ENCODE data around the gene UQCR11. TPM values are rescaled to one million over a fixed set of nuclear protein-coding genes. Genes with fewer than 3 reads are reported as not detected.

The UQCR11 gene
- polyA plus RNA-seq, 3 donors: 55.6 to 731 (median 659) TPM

DNA sequence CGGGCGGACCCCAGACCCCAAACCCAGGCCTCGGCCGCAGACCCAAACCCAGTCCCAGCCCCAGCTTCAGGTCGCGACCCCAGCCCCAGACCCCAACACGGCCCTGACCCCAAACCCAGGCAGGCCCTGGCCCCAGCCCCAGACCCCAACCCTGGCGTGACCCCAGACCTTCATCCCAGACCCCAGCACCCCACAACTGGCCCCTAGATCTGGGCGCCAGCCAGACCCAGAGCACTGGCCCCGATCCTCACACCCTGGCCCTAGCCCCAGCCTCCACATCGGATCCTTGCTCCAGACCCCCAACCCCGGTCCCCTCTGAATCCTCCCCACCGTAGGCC, 20.1 kb downstream of the UQCR11 start:
- no peak for TF ChIP-seq CTCF (IDR thresholded peaks at IDR 0.05)
- no peaks in the 10 kb centered on the region for H3K9me3 ChIP-seq (replicated peaks in 1 of 2; ENCODE audit: control insufficient read depth in 1 of 2, insufficient read depth in 1 of 2, low read length in 2 of 2)
- H3K9ac ChIP-seq (ENCODE audit: insufficient read depth, low read length, poor library complexity, severe bottlenecking): no peak overlapping the region
- 98% methylated on average over 11 of the region's 13 CpGs for WGBS (ENCODE audit: insufficient coverage)
- Mint-ChIP-seq H3K4me1 (peaks cover 6% of the 10 kb centered on the region), H3K9me3 (peaks cover 0 to 5% (median 0%) of the 10 kb centered on the region in 7 donors), H3K27me3 (ENCODE audit: low read depth in 3 of 3) (no peaks in the 10 kb centered on the region), H3K36me3 (peaks cover 38 to 57% of the 10 kb centered on the region in 2 donors), H3K4me3 (no peak overlapping the region), H3K27ac (peak overlapping the region in 1 of 7 donors; percentile 11)
- H3K79me2 ChIP-seq (ENCODE audit: insufficient read depth, low read length): peaks cover 44% of the 10 kb centered on the region
- no peak overlapping the region for H3K4me2 ChIP-seq (replicated peaks; ENCODE audit: extremely low read depth, low read length, poor library complexity, severe bottlenecking)
- H3K36me3 ChIP-seq (replicated peaks in 1 of 2; ENCODE audit: control insufficient read depth in 1 of 2, insufficient read depth in 2 of 2, low read length in 2 of 2): peaks cover 35 to 54% of the 10 kb centered on the region in 2 donors
- intact Hi-C loops (cut with micrococcal nuclease): no loop called here
- no peak for DNase-seq
- no peak overlapping the region for H2AFZ ChIP-seq (ENCODE audit: insufficient read depth, low read depth, low read length, poor library complexity, severe bottlenecking)
- no peak overlapping the region for H3K27ac ChIP-seq (ENCODE audit: low read depth in 1 of 2, low read length in 2 of 2)
- H3K4me3 ChIP-seq (replicated peaks in 1 of 3; ENCODE audit: low read depth in 2 of 3, low read length in 3 of 3): no peak overlapping the region
- H4K20me1 ChIP-seq (ENCODE audit: insufficient read depth, low read length): peaks cover 27% of the 10 kb centered on the region
- H3K4me1 ChIP-seq (ENCODE audit: control insufficient read depth in 1 of 2, insufficient read depth in 2 of 2, low read length in 2 of 2): peaks cover 7 to 8% of the 10 kb centered on the region in 2 donors
- H3K27me3 ChIP-seq (ENCODE audit: control insufficient read depth in 2 of 2, insufficient read depth in 2 of 2, low read length in 2 of 2): no peaks in the 10 kb centered on the region

- Histone ChIP-seq H3K9ac (ENCODE audit: insufficient read depth, low read length, poor library complexity, severe bottlenecking) (no peak overlapping the region), H4K20me1 (ENCODE audit: insufficient read depth, low read length) (peaks cover 23% of the 10 kb centered on the region), H3K4me3 (replicated peaks in 1 of 3; ENCODE audit: low read depth in 2 of 3, low read length in 3 of 3) (no peak overlapping the region), H3K4me2 (replicated peaks; ENCODE audit: extremely low read depth, low read length, poor library complexity, severe bottlenecking) (no peak overlapping the region), H3K27me3 (ENCODE audit: control insufficient read depth in 2 of 2, insufficient read depth in 2 of 2, low read length in 2 of 2) (no peaks in the 10 kb centered on the region), H3K27ac (ENCODE audit: low read depth in 1 of 2, low read length in 2 of 2) (no peak overlapping the region), H3K9me3 (replicated peaks in 1 of 2; ENCODE audit: control insufficient read depth in 1 of 2, insufficient read depth in 1 of 2, low read length in 2 of 2) (no peaks in the 10 kb centered on the region), H2AFZ (ENCODE audit: insufficient read depth, low read depth, low read length, poor library complexity, severe bottlenecking) (no peak overlapping the region), H3K79me2 (ENCODE audit: insufficient read depth, low read length) (peaks cover 39% of the 10 kb centered on the region), H3K36me3 (replicated peaks in 1 of 2; ENCODE audit: control insufficient read depth in 1 of 2, insufficient read depth in 2 of 2, low read length in 2 of 2) (peaks cover 39 to 60% of the 10 kb centered on the region in 2 donors), H3K4me1 (ENCODE audit: control insufficient read depth in 1 of 2, insufficient read depth in 2 of 2, low read length in 2 of 2) (peaks cover 1 to 2% of the 10 kb centered on the region in 2 donors)
- H3K4me3 Mint-ChIP-seq: no peak overlapping the region
- peaks cover 42 to 63% of the 10 kb centered on the region in 2 donors for H3K36me3 Mint-ChIP-seq
- peaks cover 1% of the 10 kb centered on the region for H3K4me1 Mint-ChIP-seq
- no peak for TF ChIP-seq CTCF (IDR thresholded peaks at IDR 0.05)
- H3K27me3 Mint-ChIP-seq (ENCODE audit: low read depth in 3 of 3): no peaks in the 10 kb centered on the region
- intact Hi-C loops (cut with micrococcal nuclease): no loop called here
- peaks cover 0 to 5% (median 0%) of the 10 kb centered on the region in 7 donors for H3K9me3 Mint-ChIP-seq
- WGBS (ENCODE audit: insufficient coverage): 98% methylated on average over 76 of the region's 87 CpGs
- peak overlapping the region in 1 of 7 donors; percentile 35 for H3K27ac Mint-ChIP-seq
- no peak for DNase-seq
These were observed 20.6 kb downstream of the UQCR11 start for GRCh38 chr19:1584500-1585242.

Measured in CD14-positive monocyte (primary cell).